H1 (cell line): ENCODE measurements around the gene CIDEA. TPM values are rescaled to one million over a fixed set of nuclear protein-coding genes. Genes with fewer than 3 reads are reported as not detected.

Experiments used
- CTCF ChIA-PET: fragments of 300-600 bp; sonication (Branson Sonifier 250); formaldehyde crosslinking; loops from one replicate; lab custom pipeline; 2021; ENCODE audit not compliant: partially characterized antibody; lab: Charles Lee
- POLR2A ChIA-PET: fragments of 300-600 bp; sonication (Branson Sonifier 250); formaldehyde crosslinking; loops from one replicate; lab custom pipeline; 2021; ENCODE audit warnings: inconsistent platforms; ENCODE audit not compliant: partially characterized antibody; lab: Charles Lee
- DNase-seq, 2 experiments: peaks; one replicate each; pipeline versions ENCODE4 v3.0.0 to v3.0.0-alpha.2; 2010 to 2022; ENCODE audit warnings: low spot score in 2 of 2, low read depth in 1 of 2, mixed read lengths in 1 of 2
- FAIRE-seq: peaks from 2 replicates; lab custom pipeline; 2011; peaks lifted over from hg19 to GRCh38; lab: Jason Lieb, UNC
- H2AFZ ChIP-seq: 2 replicates; pipeline ENCODE4 v1.8.1; 2012; ENCODE audit warnings: low read length, inconsistent platforms
- H2AK5ac ChIP-seq: 2 replicates; pipeline ENCODE4 v1.6.1; 2013; ENCODE audit warnings: low read depth, low read length
- H2BK120ac ChIP-seq: replicated peaks from 2 replicates; pipeline ENCODE3; 2013; ENCODE audit warnings: low read depth, low read length, inconsistent platforms
- H2BK12ac ChIP-seq: 2 replicates; pipeline ENCODE4 v1.6.1; 2013; ENCODE audit warnings: low read depth, low read length
- H2BK15ac ChIP-seq: 2 replicates; pipeline ENCODE4 v1.6.1; 2013; ENCODE audit warnings: low read length
- H2BK20ac ChIP-seq: 2 replicates; pipeline ENCODE4 v1.6.1; 2013; ENCODE audit warnings: low read length
- H2BK5ac ChIP-seq: 2 replicates; pipeline ENCODE4 v1.6.1; 2013; ENCODE audit warnings: low read depth, low read length
- H3K14ac ChIP-seq: 2 replicates; pipeline ENCODE4 v1.6.1; 2013; ENCODE audit warnings: inconsistent platforms; ENCODE audit not compliant: insufficient read length
- H3K18ac ChIP-seq: 2 replicates; pipeline ENCODE4 v1.6.1; 2013; ENCODE audit warnings: low read length; ENCODE audit errors: extremely low read depth
- H3K23ac ChIP-seq: 2 replicates; pipeline ENCODE4 v1.6.1; 2013; ENCODE audit warnings: inconsistent platforms; ENCODE audit not compliant: insufficient read length
- H3K23me2 ChIP-seq: 2 replicates; pipeline ENCODE4 v1.6.1; 2013; ENCODE audit warnings: low read depth, low read length
- H3K27ac ChIP-seq: 2 replicates; pipeline ENCODE4 v1.6.1; 2011; ENCODE audit warnings: low read depth, low read length, inconsistent platforms
- H3K27me3 ChIP-seq, 4 experiments: replicated peaks in 1 of 4; 1 replicate in 1 of 4; 2 replicates in 3 of 4; pipeline versions ENCODE4 v1.6.1 to v1.8.1; 2011 to 2013; ENCODE audit warnings: low read length in 3 of 4, mild to moderate bottlenecking in 3 of 4, inconsistent platforms in 2 of 4, mixed read lengths in 2 of 4, moderate library complexity in 1 of 4; ENCODE audit not compliant: control insufficient read depth in 3 of 4, insufficient read depth in 3 of 4; ENCODE audit errors: extremely low read depth in 1 of 4
- H3K36me3 ChIP-seq, 4 experiments: 2 replicates each; pipeline versions ENCODE4 v1.6.1 to v1.8.1; 2011 to 2013; ENCODE audit warnings: mild to moderate bottlenecking in 4 of 4, low read length in 3 of 4, moderate library complexity in 2 of 4, control low read depth in 1 of 4, inconsistent platforms in 1 of 4; ENCODE audit not compliant: insufficient read depth in 4 of 4, control insufficient read depth in 2 of 4
- H3K4ac ChIP-seq: replicated peaks from 2 replicates; pipeline ENCODE3; 2013; ENCODE audit warnings: low read length, low read depth, mixed read lengths, inconsistent platforms; ENCODE audit not compliant: insufficient read length
- H3K4me1 ChIP-seq, 4 experiments: replicated peaks in 1 of 4; 1 replicate in 1 of 4; 2 replicates in 3 of 4; pipeline versions ENCODE4 v1.6.1 to v1.8.1; 2011 to 2013; ENCODE audit warnings: low read length in 3 of 4, inconsistent platforms in 2 of 4, mixed read lengths in 1 of 4; ENCODE audit not compliant: insufficient read depth in 4 of 4, control insufficient read depth in 3 of 4
- H3K4me2 ChIP-seq, 2 experiments: 2 replicates each; pipeline versions ENCODE4 v1.6.1 to v1.8.1; 2011 to 2013; ENCODE audit warnings: low read depth in 2 of 2, low read length in 2 of 2, control low read depth in 1 of 2, inconsistent platforms in 1 of 2, mild to moderate bottlenecking in 1 of 2; ENCODE audit not compliant: insufficient read depth in 1 of 2
- H3K4me3 ChIP-seq, 4 experiments: fragments of 200-600, 300-600 bp in 1 of 4; sonication (generic), shearing (Covaris generic), sonication (Bioruptor Twin) in 1 of 4; 2 replicates each; pipeline versions ENCODE4 v1.5.1 to v1.8.1; 2011 to 2016; ENCODE audit warnings: low read length in 4 of 4, low read depth in 3 of 4, control low read depth in 2 of 4, inconsistent platforms in 2 of 4, mild to moderate bottlenecking in 2 of 4, mixed read lengths in 1 of 4, moderate library complexity in 1 of 4; ENCODE audit not compliant: insufficient read depth in 2 of 4; ENCODE audit errors: extremely low read depth in 1 of 4
- H3K56ac ChIP-seq: replicated peaks from 2 replicates; pipeline ENCODE3; 2013; ENCODE audit warnings: low read depth, mild to moderate bottlenecking, mixed read lengths, low read length, inconsistent platforms; ENCODE audit not compliant: insufficient read length
- H3K79me1 ChIP-seq: 2 replicates; pipeline ENCODE4 v1.6.1; 2013; ENCODE audit warnings: low read depth, low read length, control low read depth
- H3K79me2 ChIP-seq, 2 experiments: 2 replicates each; pipeline versions ENCODE4 v1.6.1 to v1.8.1; 2012 to 2013; ENCODE audit warnings: low read length in 2 of 2, mild to moderate bottlenecking in 2 of 2, inconsistent platforms in 1 of 2; ENCODE audit not compliant: insufficient read depth in 2 of 2, control insufficient read depth in 1 of 2
- H3K9ac ChIP-seq, 4 experiments: replicated peaks in 1 of 4; 1 replicate in 1 of 4; 2 replicates in 3 of 4; pipeline versions ENCODE4 v1.6.1 to v1.8.1; 2011 to 2013; ENCODE audit warnings: low read depth in 3 of 4, low read length in 3 of 4, control low read depth in 2 of 4, mild to moderate bottlenecking in 2 of 4, moderate library complexity in 2 of 4, inconsistent platforms in 1 of 4; ENCODE audit errors: extremely low read depth in 1 of 4
- H3K9me3 ChIP-seq, 2 experiments: 2 replicates each; pipeline versions ENCODE4 v1.6.1 to v1.8.1; 2012 to 2013; ENCODE audit warnings: mild to moderate bottlenecking in 2 of 2, moderate library complexity in 2 of 2, control low read depth in 1 of 2, inconsistent platforms in 1 of 2, low read depth in 1 of 2, low read length in 1 of 2, mixed read lengths in 1 of 2; ENCODE audit not compliant: insufficient read depth in 2 of 2
- H4K20me1 ChIP-seq, 2 experiments: replicated peaks in 1 of 2; 2 replicates each; pipeline versions ENCODE3 to v1.8.1; 2011 to 2013; ENCODE audit warnings: inconsistent platforms in 2 of 2, low read length in 2 of 2, mild to moderate bottlenecking in 1 of 2; ENCODE audit not compliant: insufficient read depth in 2 of 2, control insufficient read depth in 1 of 2
- H4K5ac ChIP-seq: 2 replicates; pipeline ENCODE4 v1.6.1; 2013; ENCODE audit warnings: low read length, low read depth, mixed read lengths, inconsistent platforms; ENCODE audit not compliant: insufficient read length
- H4K8ac ChIP-seq: 2 replicates; pipeline ENCODE4 v1.8.0; 2013; ENCODE audit warnings: mild to moderate bottlenecking, moderate library complexity, low read length, inconsistent platforms; ENCODE audit not compliant: insufficient read depth; ENCODE audit errors: extremely low read depth
- H4K91ac ChIP-seq: replicated peaks from 2 replicates; pipeline ENCODE3; 2013; ENCODE audit warnings: low read length, mixed read lengths, inconsistent platforms; ENCODE audit not compliant: insufficient read length
- CEBPB ChIP-seq: IDR thresholded peaks from 2 replicates; pipeline ENCODE4 v1.6.1; 2012; ENCODE audit warnings: low read depth, low read length
- CHD1 ChIP-seq: IDR thresholded peaks from 2 replicates; pipeline ENCODE4 v1.6.1; 2012; ENCODE audit warnings: low read depth, low read length, improper control_type of control experiment
- EP300 ChIP-seq, 2 experiments: IDR thresholded peaks; 1 replicate in 1 of 2; 2 replicates in 1 of 2; pipeline ENCODE4 v1.6.1; 2011 to 2012; ENCODE audit warnings: low read depth in 2 of 2, low read length in 2 of 2, mild to moderate bottlenecking in 2 of 2, borderline replicate concordance in 1 of 2, inconsistent platforms in 1 of 2, moderate library complexity in 1 of 2
- EZH2 ChIP-seq: fragments of 200-600 bp; sonication (generic); IDR thresholded peaks from 2 replicates; pipeline ENCODE4 v1.7.1; 2012; ENCODE audit warnings: low read depth, mild to moderate bottlenecking, moderate library complexity, low read length, inconsistent platforms; ENCODE audit not compliant: severe bottlenecking
- GABPA ChIP-seq: IDR thresholded peaks from 2 replicates; pipeline ENCODE4 v1.6.1; 2011; ENCODE audit warnings: mild to moderate bottlenecking, low read length, moderate library complexity, borderline replicate concordance; ENCODE audit not compliant: insufficient read depth
- PHF8 ChIP-seq: fragments of 200-600 bp; sonication (generic); conservative IDR thresholded peaks from 2 replicates; pipeline ENCODE4 v1.7.1; 2012; ENCODE audit warnings: low read depth, mild to moderate bottlenecking, inconsistent platforms, low read length, moderate library complexity
- SIN3A ChIP-seq, 2 experiments: IDR thresholded peaks in 1 of 2; conservative IDR thresholded peaks in 1 of 2; 2 replicates each; pipeline ENCODE4 v1.6.1; 2011 to 2012; ENCODE audit warnings: low read length in 2 of 2, improper control_type of control experiment in 1 of 2, low read depth in 1 of 2, mild to moderate bottlenecking in 1 of 2
- SIRT6 ChIP-seq: IDR thresholded peaks from one replicate; pipeline ENCODE4 v1.7.1; 2012; ENCODE audit warnings: low read length, inconsistent platforms
- SIX5 ChIP-seq: IDR thresholded peaks from 2 replicates; pipeline ENCODE4 v1.6.1; 2011; ENCODE audit warnings: mild to moderate bottlenecking, low read depth, low read length
- SP4 ChIP-seq: IDR thresholded peaks from 2 replicates; pipeline ENCODE4 v1.6.1; 2012; ENCODE audit warnings: low read length, inconsistent platforms
- TAF1 ChIP-seq: IDR thresholded peaks from 2 replicates; pipeline ENCODE4 v1.6.1; 2011; ENCODE audit warnings: mild to moderate bottlenecking, low read depth, low read length
- TAF7 ChIP-seq: optimal IDR thresholded peaks from 2 replicates; pipeline ENCODE3; 2011; ENCODE audit warnings: low read depth, mild to moderate bottlenecking, inconsistent platforms, low read length, moderate library complexity, borderline replicate concordance
- WGBS, 2 experiments: shearing (Covaris generic) in 1 of 2; methylation state at CpG; one replicate each; pipeline versions ENCODE4 v1.1.6 to v1.1.7; 2013 to 2015; ENCODE audit warnings: low lambda C conversion rate in 2 of 2, mixed read lengths in 2 of 2, inconsistent platforms in 1 of 2, low coverage in 1 of 2, missing lambda C conversion rate in 1 of 2; ENCODE audit not compliant: insufficient replicate concordance in 2 of 2, insufficient coverage in 1 of 2, insufficient read length in 1 of 2; ENCODE audit errors: extremely low coverage in 1 of 2, missing lambda C conversion rate in 1 of 2; 5-methylcytosine and 5-hydroxymethylcytosine counted together
- polyA plus RNA-seq, 7 experiments: library from polyadenylated mRNA; depleted of rRNA in 3 of 7; stranded (reverse) in 5 of 7; unstranded in 2 of 7; fragments of >200 nt in 5 of 7; fragments of 200-250 nt in 2 of 7; gene quantifications; 1 replicate in 5 of 7; 2 replicates in 1 of 7; 4 replicates in 1 of 7; pipeline versions ENCODE4 v1.2.1 to v1.2.3, GENCODE V29; 2011 to 2013; ENCODE audit warnings: missing spikeins in 2 of 7, mixed read lengths in 2 of 7
- total RNA-seq: library from RNA; stranded (reverse); fragmentation: NEBNext Ultra II Directional; extraction: Animal tissue kit (Norgen Biotek cat#: 25700); gene quantifications from 2 replicates; pipeline ENCODE4 v1.2.1, GENCODE V29; 2021
- TF ChIP-seq, protein P1 (sequence below): IDR thresholded peaks from 2 replicates; pipeline ENCODE4 v1.6.1; 2012; ENCODE audit warnings: inconsistent platforms

CIDEA gene
- total and polyA plus RNA-seq, 2 of the 8 experiments (the other 6 are each of a cell fraction or from before 2014, with no cell fraction given), result not detected

DNA sequence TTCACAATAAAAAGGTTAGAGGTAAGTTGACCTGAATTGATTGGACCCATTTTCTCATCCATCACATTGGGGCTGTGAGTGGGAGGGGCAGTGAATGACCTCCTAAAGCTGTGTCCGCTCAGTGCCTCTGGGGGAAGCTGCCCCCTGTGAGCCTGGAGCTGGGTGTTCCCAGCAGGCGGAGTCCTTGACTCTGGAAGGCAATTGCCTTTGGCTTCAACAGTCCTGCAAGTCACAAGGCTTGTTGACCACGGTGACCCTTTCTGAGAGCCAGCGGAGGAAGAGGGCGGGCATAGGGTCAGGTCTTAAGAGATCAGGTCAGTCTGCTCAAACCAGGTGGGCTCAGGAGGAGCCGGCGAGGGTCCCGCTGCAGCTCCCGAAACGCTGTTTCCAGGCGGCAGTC, 1.1 kb upstream of the CIDEA start:
- POLR2A ChIA-PET, result interaction anchor here (0.5 kb wide), 1 partner anchor 174 kb away, joined by 3 read pairs; no protein-coding TSS in a partner anchor
- Histone ChIP-seq H3K4me2 (peak overlapping the region; percentile 71 to 99), H3K4ac (no peak overlapping the region), H3K18ac (no peak overlapping the region), H2AFZ (no peak overlapping the region), H3K27ac (no peak overlapping the region), H4K91ac (no peak overlapping the region), H4K5ac (no peak overlapping the region), H3K36me3 (no peaks in the 10 kb centered on the region), H2BK15ac (no peak overlapping the region), H3K27me3 (peaks cover 38 to 60% (median 55%) of the 10 kb centered on the region in 4 experiments), H2BK120ac (no peak overlapping the region), H3K4me3 (peak overlapping the region; percentile 39 to 67 (median 46); a peak in 4 of 8 replicates), H4K8ac (0 out of 2 replicates have a peak overlapping the region, but pooled peaks have one; percentile 38), H2AK5ac (no peak overlapping the region), H3K56ac (no peak overlapping the region), H3K9me3 (no peaks in the 10 kb centered on the region), H3K9ac (no peak overlapping the region), H3K14ac (no peak overlapping the region), H3K79me1 (no peaks in the 10 kb centered on the region), H3K4me1 (peaks cover 2 to 11% (median 6%) of the 10 kb centered on the region in 4 experiments), H3K23me2 (peaks cover 18% of the 10 kb centered on the region; the same call in 1 of the 2 replicates), H2BK5ac (no peak overlapping the region), H4K20me1 (peaks cover 1 to 2% of the 10 kb centered on the region in 2 experiments), H3K79me2 (no peaks in the 10 kb centered on the region), H2BK12ac (no peak overlapping the region), H2BK20ac (no peak overlapping the region), H3K23ac (no peak overlapping the region)
- CTCF ChIA-PET, result interaction anchor here (0.7 to 4.1 kb wide), 12 partner anchors 8 to 214 kb away, joined by 3 to 14 read pairs (median 4); partner anchors contain the start of gene ANKRD62
- FAIRE-seq (no peak), DNase-seq (no peak)
- 50% methylated on average over 11 of the region's 11 CpGs; no CpG with 5 or more reads in 1 of the 2 experiments for WGBS, 2 experiments
- TF ChIP-seq PHF8, result no peak
- TF ChIP-seq CEBPB, result no peak
- TF ChIP-seq GABPA, result no peak
- TF ChIP-seq CHD1, result no peak
- TF ChIP-seq, protein P1, sequence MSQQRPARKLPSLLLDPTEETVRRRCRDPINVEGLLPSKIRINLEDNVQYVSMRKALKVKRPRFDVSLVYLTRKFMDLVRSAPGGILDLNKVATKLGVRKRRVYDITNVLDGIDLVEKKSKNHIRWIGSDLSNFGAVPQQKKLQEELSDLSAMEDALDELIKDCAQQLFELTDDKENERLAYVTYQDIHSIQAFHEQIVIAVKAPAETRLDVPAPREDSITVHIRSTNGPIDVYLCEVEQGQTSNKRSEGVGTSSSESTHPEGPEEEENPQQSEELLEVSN, result no peak
- no peak for TF ChIP-seq SIN3A (conservative IDR thresholded peaks at IDR 0.05 in 1 of 2, IDR thresholded peaks at IDR 0.05 in 1 of 2; ENCODE audit: low read depth in 1 of 2, low read length in 2 of 2)
- TF ChIP-seq SIRT6, result no peak
- no peak for TF ChIP-seq SP4
- TF ChIP-seq EP300 (IDR thresholded peaks at IDR 0.05; ENCODE audit: borderline replicate concordance in 1 of 2, low read depth in 2 of 2, low read length in 2 of 2), result no peak
- no peak for TF ChIP-seq TAF7
- TF ChIP-seq SIX5, result no peak
- no peak for TF ChIP-seq EZH2
- TF ChIP-seq TAF1, result no peak
